GM18951 (cell line): ENCODE results near the gene CCNG2.

ENCODE experiments used
- POLR2A ChIP-seq: IDR thresholded peaks from 4 replicates; pipeline ENCODE4 v1.6.1; 2011; ENCODE audit warnings: mild to moderate bottlenecking; ENCODE audit not compliant: insufficient read length, insufficient read depth; ENCODE audit errors: extremely low read depth
- in situ Hi-C: fragments of 300-500 bp; cut with MboI; formaldehyde crosslinking; loops from one replicate; pipeline ENCODE4 v1.12.0; 2022; ENCODE audit warnings: low sequenced_read_pairs, mixed read lengths, inconsistent platforms; ENCODE audit not compliant: unreplicated experiment

Gene CCNG2, protein sequence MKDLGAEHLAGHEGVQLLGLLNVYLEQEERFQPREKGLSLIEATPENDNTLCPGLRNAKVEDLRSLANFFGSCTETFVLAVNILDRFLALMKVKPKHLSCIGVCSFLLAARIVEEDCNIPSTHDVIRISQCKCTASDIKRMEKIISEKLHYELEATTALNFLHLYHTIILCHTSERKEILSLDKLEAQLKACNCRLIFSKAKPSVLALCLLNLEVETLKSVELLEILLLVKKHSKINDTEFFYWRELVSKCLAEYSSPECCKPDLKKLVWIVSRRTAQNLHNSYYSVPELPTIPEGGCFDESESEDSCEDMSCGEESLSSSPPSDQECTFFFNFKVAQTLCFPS

GRCh38 chr4:77156912-77157858, at the start of gene CCNG2:
Gene CCNG2 (plus strand): TSS chr4:77157207. CDS start chr4:77158533, 1,326 bp downstream.
- in situ Hi-C loops = no loop called here
- peak; percentile 67 for TF ChIP-seq POLR2A

- in situ Hi-C loops = no loop called here
- TF ChIP-seq POLR2A = no peak
These were observed 46.3 kb upstream of the CCNG2 start for GRCh38 chr4:77110730-77111129.

- TF ChIP-seq POLR2A = no peak
- in situ Hi-C loops = no loop called here
These were observed 43.9 kb upstream of the CCNG2 start for GRCh38 chr4:77113069-77113468.

DNA sequence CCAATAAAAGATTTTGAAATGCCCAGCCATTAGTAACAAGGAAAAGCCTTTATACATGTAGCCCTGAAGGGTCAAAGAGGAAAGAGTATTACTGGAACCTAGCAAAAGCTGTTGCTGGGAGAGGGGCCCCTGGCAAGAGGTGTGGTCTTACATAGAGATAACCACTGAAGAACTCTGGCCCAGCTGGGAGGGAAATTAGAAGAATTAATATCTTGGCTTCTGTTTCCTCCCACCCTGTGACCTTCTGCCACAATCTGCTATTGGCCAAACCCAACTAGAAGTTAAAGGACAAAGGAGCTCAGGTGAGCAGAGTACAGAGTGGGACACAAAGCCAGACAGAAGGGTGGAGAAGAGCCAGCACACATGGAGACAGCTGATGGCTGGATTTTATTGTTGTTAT, 39.3 kb upstream of the CCNG2 start:
- TF ChIP-seq POLR2A = no peak
- in situ Hi-C loops = no loop called here

- in situ Hi-C loops = no loop called here
- TF ChIP-seq POLR2A = no peak
These were observed 36.0 kb upstream of the CCNG2 start for GRCh38 chr4:77120886-77121508.

DNA sequence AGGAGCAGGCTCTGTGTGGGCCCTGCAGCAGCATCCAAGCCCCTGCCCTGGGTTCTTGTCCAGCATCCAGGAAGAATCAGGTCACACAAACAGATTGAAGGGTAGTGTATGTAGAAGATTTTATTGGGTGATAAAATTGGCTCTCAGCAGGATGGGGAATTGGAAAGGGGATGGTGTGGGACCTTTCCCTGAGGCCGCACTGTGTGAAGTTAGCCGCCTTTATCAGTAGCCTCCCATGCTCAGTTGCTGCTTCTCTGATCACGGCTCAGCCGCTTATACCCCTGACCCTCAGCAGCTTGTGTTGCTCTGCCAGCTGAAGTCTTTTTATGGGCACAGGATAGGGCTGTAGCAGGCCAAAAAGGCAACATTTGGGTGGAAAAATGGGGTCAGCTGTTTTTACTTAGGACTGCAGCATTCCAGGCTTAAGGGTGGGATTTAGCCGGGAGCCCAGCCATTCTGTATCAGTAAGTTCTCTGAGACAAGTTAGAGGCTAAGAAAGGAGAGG, 35.2 kb upstream of the CCNG2 start:
- no peak for TF ChIP-seq POLR2A
- in situ Hi-C loops = no loop called here

- in situ Hi-C loops = no loop called here
- no peak for TF ChIP-seq POLR2A
These were observed 34.4 kb upstream of the CCNG2 start for GRCh38 chr4:77122656-77123055.

- no peak for TF ChIP-seq POLR2A
- in situ Hi-C loops = no loop called here
These were observed 33.6 kb upstream of the CCNG2 start for GRCh38 chr4:77123411-77123810.

DNA sequence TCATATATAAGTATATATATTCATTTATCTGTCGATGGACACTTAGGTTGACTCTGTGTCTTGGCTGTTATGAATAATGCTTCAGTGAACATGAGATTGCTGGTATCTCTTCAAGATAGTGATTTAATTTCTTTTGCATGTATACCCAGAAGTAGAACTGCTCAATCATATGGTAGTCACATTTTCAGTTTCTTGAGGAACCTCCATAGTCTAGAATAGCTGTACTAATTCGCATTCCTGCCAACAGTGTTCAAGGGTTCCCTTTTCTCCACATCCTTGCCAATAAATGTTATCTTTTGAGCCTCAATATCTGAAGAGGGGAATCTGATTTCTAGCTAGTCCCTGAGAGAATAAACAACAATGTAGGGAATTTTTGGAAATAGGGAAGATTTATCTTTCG, 32.4 kb upstream of the CCNG2 start:
- no peak for TF ChIP-seq POLR2A
- in situ Hi-C loops = no loop called here

GRCh38 chr4:77125961-77126360, 31.0 kb upstream of the CCNG2 start:
- TF ChIP-seq POLR2A = no peak
- in situ Hi-C loops = no loop called here

DNA sequence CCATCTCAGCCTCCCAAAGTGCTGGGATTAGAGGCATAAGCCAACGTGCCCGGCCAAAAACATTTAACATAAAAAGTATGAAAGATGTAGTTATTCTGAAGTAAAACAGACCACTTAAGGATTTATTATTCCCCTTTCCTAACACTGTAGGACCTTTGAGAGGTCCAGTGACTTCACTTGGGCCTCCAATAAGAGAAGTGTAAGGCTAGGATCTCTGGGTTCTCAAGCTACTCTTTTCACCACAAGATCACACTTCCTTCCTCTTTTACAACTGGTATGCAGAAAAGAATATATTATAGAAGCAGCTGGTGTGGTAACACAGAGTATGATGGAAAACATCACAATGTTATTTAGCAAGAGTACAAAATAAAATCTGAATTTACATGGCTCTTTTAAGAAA, 30.2 kb upstream of the CCNG2 start:
- in situ Hi-C loops = no loop called here

DNA sequence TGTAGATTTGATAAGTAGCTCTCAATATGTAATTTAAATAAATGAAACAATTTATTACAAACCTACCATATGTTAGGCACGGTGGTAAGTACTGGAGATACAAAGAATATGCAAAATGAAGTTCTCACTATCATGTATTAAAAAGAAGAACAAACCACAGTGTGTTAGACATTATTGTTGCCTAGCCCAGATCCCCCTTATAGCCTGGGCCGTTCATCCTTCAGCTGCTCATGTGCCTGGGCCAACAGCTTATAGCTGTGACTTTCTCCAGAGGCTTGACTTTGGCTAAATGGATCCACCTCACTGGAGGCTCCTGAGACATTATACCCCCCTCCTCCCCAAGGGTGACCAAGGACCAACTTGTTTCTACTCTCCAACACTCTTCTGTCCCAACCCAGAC, 29.8 kb upstream of the CCNG2 start:
- TF ChIP-seq POLR2A = no peak
- in situ Hi-C loops = no loop called here

More for the DNA sequence above, 30.2 kb upstream of the CCNG2 start:
- TF ChIP-seq POLR2A = no peak
